D721Med (cell line): ENCODE measurements around the gene IGLL5.
A peak's percentile ranks its signal among the peaks of the same experiment; 100 is the strongest.

Experiments
- DNase-seq: peaks from one replicate; pipeline ENCODE4 v3.0.0; 2011; ENCODE audit warnings: low spot score; ENCODE audit not compliant: insufficient read length
- FAIRE-seq: peaks from 2 replicates; lab custom pipeline; 2011; peaks lifted over from hg19 to GRCh38; lab: Jason Lieb, UNC
- TF ChIP-seq, protein P1 (sequence below): IDR thresholded peaks from 2 replicates; pipeline ENCODE4 v1.5.1; 2012; ENCODE audit warnings: mild to moderate bottlenecking, control low read depth; ENCODE audit not compliant: insufficient read depth; ENCODE audit errors: missing control alignments

Gene IGLL5

DNA sequence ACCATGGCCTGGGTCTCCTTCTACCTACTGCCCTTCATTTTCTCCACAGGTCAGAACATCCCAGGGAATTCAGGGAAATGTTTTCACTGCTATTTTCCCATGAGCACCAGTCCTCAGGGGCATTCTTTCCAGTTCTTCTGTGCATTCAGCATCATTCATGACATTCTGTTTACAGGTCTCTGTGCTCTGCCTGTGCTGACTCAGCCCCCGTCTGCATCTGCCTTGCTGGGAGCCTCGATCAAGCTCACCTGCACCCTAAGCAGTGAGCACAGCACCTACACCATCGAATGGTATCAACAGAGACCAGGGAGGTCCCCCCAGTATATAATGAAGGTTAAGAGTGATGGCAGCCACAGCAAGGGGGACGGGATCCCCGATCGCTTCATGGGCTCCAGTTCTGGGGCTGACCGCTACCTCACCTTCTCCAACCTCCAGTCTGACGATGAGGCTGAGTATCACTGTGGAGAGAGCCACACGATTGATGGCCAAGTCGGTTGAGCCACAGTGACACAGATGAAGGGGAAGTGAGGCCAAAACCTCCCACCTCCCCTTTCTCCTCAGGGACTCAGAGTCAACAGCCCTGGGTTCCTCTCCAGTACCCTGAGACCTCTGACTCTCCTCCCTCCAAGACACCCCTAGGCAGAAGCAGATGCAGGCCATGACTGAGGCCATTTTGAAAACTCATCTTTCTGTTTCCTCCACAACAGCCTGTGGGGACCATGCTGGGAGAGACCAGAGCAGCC is 15.9 kb upstream of the IGLL5 start:
- DNase-seq (no peak), FAIRE-seq (no peak)
- TF ChIP-seq, protein P1, sequence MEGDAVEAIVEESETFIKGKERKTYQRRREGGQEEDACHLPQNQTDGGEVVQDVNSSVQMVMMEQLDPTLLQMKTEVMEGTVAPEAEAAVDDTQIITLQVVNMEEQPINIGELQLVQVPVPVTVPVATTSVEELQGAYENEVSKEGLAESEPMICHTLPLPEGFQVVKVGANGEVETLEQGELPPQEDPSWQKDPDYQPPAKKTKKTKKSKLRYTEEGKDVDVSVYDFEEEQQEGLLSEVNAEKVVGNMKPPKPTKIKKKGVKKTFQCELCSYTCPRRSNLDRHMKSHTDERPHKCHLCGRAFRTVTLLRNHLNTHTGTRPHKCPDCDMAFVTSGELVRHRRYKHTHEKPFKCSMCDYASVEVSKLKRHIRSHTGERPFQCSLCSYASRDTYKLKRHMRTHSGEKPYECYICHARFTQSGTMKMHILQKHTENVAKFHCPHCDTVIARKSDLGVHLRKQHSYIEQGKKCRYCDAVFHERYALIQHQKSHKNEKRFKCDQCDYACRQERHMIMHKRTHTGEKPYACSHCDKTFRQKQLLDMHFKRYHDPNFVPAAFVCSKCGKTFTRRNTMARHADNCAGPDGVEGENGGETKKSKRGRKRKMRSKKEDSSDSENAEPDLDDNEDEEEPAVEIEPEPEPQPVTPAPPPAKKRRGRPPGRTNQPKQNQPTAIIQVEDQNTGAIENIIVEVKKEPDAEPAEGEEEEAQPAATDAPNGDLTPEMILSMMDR, result no peak

DNA sequence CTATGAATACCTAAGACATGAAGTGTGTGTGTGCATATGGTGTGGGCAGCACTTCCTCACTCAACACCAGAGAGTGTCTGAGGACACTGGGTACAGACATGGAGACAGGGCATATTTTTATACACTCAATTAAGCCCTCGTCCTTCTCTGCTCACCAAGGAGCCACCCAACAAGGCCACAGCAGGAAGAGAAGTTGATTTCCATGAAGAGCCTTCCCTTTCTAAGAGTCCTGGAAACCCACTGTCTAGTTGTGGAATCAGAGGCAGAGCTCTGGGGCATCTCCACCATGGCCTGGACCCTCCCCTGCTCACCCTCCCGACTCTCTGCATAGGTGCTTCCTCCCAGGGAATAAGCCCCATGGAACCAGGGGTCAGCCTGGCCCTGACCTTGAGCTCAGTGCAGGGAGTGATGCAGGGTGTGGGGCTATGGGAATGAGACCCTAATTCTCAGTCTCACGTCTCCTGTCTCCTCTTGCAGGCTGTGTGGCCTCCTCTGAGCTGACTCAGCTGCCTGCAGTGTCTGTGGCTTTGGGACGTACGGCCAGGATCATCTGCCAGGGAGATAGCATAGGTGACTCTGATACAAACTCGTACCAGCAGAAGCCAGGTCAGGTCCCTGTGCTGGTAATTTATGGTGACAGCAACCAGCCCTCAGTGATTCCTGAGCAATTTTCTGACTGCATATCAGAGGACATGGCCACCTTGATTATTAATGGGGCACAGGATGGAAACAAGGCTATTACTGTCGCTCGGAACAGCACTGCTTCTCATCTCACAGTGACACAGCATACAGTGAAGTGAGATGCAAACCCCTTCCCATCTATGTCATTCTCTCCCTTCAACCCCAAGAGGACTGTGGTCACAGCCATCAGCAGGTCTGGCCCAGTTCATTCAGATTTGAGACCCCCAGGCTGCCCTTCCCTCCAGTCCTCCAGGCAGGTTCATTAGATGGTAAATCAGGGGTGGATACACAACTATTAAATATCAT is 14.6 kb upstream of the IGLL5 start:
- DNase-seq, result no peak
- FAIRE-seq, result no peak
- TF ChIP-seq, protein P1, result no peak

DNA sequence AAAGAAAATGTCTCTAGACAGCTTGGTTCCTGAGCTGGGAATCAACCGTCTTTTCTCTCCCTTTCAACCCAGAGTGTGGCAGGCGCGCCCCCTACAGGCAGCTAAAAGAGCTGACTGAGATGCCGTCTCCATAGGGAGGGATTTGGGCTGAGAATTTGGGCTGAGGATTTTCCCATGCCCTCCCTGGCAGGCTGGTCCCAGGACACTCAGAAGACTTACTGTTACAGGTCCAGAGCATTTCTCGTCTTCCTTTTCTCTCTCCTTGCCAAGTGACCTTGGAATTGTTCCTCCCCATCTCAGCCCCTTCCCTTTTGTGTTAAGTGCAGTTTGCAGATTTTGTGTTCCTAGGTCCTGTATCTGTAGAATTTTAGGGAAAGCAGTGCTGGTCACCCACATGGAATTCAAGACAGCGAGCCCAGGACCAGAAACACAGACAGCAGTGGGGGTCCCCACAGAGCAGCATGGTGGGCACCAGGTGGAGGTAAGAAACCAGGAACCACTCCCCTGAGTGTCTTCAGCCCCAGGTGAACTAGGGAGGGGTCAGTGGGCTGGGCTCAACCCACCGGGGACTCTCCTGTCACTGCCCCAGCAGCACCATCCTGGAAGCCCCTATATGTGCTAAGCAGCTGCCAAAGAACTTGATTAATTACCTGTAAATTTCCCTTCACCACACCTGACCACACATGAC is 9.9 kb upstream of the IGLL5 start:
- FAIRE-seq (no peak), DNase-seq (peak; percentile 35)
- TF ChIP-seq, protein P1, result peak; percentile 69

DNA sequence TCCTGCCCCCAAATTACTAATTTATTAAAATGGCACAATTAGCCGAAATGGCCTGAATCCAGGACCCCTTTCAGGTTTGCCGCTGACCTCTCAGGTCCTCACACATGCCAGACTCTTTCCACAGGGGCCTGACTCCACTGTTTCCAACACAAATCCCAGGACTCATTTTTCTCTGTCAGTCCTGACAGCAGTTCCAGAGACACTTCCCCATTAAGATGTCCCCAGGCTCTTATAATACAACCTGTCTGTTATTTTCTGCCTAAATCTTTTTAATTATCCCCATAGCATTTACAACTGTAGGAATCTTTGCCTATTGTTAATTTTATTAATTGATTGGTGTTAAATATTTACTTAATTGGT is 9.4 kb upstream of the IGLL5 start:
- DNase-seq (no peak), FAIRE-seq (no peak)
- TF ChIP-seq, protein P1, result no peak

DNA sequence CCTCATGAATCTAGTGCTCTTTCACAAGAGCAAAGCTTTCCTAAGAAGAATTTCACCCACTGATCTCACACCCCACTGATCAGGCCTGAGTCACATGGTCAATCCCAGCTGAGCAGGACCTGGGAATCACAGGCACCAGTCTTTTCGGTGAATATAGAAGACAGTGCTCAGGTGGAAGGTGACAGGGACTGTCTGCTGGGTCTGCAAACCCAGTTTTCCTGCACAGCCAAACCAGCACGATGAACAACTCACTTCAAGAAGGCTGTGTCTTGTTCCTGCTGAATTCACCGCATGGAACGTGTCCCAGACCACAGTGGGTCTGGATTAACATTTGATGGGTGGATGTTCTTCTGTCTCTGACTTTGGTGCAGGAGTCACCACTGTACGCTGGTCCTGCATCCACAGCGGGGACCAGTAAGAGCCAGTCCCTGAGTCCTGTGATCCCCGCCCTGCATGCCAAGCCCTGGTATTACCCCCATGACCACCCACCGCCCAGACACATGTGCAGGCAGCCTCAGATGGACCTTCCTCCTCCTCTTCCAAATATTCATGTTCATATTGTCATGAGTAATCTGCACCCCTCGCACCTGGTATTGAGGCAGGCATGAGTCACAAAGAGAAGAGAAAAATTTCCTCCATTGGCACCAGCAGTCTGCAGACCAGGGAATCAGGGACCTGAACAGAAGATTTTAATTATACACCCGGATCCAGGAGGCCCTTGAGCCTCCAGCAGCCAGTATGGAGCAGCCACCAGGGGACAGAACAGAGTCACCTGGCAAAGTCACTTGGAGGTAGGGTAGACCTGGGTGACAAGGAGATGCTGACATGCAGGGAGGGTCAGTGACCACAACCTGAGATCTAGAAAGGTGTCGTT is 8.6 kb upstream of the IGLL5 start:
- FAIRE-seq, result no peak

More for the DNA sequence above, 8.6 kb upstream of the IGLL5 start:
- TF ChIP-seq, protein P1, result no peak
- no peak for DNase-seq
